HG03575 (cell line): ENCODE measurements around the gene EMD.
"Not testable (repeated sequence)": the region's sequence is repeated elsewhere in the genome, so short reads cannot be mapped to it uniquely, and the experiment has no call there.

Experiments
- ATAC-seq: cut with Tn5 transposase; IDR thresholded peaks from one replicate; pipeline ENCODE4 v1.9.1; 2021; ENCODE audit not compliant: unreplicated experiment, insufficient number of reproducible peaks, low FRiP score; ENCODE audit errors: extremely low read depth

The EMD gene

DNA sequence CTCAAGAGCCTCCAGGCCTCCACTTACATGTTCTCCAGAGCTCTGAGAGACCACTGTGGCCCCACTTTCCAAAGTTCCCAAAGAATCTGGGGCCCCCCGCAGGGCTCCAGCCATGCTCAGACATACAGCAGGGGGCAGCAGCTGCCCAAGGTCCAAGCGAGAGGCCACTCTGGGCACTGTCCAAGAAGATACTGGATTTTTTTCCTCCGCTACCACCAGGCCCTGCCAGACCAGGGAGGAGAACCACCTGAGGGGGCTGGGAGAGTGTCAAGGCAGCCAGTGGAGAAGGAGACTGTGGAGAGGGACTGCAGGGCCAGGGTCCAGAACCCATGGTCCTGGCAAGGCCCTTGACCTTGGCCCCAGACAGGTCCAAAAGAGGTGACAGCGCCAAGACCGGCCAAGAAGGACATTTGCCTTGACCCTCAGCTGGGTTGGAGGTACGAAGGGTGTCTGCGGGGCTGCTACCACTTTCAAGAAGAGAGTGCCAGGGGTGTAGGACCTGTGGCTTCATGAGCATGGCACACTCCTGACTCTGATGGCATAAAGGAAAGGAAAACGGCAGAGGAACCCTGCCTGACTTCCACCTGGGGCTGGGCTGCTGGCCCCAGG lies 5.3 kb downstream of the EMD start:
- ATAC-seq = no peak

DNA sequence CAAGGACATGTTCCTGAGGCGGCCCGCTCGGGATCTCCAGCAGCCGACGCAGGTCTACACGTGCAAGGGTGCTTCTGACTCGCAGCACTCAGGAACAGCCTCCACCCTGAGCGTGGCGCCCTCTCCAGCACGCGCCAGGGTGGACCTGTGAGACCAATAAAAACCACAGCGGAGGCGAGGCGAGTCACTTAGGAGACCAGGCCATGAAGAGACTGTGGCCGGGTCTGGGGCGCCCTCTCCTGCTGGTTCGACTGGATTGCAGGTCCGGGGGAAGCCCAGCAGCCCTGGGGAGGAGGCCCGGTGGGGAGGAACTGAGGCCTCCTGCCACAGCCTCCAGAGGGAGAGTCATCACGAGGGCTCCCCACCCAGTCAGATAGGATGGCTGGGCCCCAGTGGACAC lies 9.0 kb downstream of the EMD start:
- not testable (repeated sequence) for ATAC-seq

DNA sequence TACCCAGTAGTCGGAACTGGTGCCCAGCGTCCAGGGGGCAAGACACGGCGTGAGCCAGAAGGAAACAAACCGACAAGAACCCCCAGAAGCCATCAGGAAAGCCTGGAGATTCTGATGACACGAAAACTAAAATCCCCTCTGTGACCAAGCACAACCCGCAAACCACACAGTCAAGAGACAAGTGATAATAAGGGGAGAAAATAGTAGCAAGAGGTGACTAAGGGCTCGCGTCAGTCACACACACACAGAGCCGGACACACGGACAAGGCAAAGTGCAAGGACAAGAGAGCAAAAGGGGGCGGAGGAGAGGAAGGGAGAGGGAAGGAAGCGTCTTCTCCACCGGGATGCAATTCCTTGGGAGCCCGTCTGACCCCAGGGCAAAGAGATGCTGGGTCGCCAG lies 9.6 kb downstream of the EMD start:
- not testable (repeated sequence) for ATAC-seq

DNA sequence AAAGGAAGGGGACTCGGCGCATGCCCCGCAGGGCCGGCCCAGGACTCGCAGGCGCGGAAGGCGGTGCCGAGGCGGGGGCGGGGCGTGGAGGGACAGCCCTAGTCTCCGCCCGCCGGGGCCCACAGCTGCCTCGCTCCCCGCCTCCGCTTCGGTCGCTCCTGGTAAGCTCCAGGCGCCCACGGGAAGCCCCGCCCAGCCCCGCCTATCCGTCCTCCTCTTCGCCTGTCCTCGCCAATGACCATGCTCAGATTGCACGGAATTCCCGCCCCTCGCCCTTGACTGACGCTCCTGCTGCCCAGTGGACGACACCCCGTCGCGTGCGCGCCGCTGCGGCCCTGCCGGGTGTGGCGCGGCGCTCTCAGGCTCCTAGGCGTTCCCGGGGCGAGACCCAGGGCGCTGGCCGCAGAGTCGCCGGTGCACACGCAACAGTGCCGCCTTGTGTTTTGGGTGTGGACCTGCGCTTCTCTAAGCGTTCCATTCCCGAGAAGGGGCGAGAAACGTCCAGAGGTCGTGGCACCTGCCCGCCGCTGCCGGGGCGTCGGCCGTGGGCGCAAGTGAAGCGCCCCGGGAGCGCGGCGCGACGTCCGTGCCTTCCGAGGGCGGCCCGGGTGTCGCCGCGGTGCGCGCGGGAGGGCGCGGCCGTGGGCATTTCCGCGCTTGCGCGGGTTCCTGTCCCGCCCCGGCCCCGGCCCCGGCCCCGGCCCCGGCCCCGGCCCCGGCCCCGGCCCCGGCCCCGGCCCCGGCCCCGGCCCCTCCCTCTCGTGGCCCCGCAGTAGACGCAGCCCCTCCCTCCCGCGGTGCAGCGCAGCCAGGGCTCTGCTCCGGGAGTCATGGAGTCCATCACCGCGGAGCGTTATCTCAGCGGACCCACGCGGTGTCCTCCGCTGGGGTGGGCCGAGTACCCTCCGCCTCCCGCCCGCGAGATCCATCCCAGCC lies 11.0 kb downstream of the EMD start:
- not testable (repeated sequence) for ATAC-seq

DNA sequence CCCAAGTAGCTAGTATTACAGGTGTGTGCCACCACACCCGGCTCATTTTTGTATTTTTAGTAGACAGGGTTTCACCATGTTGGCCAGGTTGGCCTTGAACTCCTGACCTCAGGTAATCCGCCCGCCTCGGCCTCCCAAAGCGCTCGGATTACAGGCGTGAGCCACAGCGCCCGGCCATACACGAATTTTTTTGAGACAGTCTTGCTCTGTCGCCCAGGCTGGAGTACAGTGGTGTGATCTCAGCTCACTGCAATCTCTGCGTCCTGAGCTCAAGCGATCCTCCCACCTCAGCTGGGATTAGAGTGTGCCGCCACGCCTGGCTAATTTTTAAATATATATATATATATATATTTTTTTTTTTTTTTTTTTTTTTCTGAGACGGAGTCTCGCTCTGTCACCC lies 17.3 kb downstream of the EMD start:
- not testable (repeated sequence) for ATAC-seq

DNA sequence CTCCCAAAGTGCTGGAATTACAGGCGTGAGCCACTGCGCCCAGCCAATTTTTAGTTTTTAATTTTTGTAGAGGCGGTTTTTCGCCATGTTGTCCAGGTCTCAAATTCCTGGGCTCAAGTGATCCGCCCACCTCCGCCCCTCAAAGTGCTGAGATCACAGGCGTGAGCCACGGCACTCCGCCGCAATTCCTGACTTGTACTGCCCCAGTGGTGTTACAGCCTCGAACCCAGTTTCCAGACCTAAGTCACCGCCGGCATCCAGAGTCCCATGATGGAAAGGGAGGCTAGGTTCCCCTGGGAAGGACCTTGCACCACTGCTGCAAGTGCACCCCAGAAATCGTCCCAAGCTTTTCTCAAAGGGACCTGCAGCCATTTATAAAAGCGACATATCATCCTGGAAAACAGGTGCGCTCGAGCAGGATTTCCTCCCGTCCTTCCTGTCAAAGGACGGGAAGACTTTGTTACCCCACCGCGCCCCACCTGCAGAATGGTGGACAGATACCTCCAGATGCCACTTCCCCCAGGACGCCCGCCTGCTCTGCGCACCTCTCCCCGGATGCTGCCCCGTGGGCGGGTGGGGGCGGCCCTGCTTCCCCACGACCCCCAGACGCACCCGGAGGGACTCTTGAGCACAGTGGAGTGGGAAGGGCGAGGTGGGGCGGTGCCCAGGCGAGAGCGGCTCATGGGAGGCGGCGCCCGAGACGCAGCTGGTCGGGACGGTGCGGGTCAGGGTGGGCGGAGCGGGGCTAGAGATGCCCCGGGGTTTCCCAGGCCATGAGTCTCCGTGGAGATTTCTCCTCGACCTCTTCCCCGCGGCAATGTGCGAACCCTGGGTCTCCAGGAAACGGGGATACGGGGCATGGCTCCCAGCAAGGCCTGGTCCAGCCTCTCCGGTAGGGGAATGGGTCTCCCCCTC lies 18.1 kb downstream of the EMD start:
- ATAC-seq = no peak

DNA sequence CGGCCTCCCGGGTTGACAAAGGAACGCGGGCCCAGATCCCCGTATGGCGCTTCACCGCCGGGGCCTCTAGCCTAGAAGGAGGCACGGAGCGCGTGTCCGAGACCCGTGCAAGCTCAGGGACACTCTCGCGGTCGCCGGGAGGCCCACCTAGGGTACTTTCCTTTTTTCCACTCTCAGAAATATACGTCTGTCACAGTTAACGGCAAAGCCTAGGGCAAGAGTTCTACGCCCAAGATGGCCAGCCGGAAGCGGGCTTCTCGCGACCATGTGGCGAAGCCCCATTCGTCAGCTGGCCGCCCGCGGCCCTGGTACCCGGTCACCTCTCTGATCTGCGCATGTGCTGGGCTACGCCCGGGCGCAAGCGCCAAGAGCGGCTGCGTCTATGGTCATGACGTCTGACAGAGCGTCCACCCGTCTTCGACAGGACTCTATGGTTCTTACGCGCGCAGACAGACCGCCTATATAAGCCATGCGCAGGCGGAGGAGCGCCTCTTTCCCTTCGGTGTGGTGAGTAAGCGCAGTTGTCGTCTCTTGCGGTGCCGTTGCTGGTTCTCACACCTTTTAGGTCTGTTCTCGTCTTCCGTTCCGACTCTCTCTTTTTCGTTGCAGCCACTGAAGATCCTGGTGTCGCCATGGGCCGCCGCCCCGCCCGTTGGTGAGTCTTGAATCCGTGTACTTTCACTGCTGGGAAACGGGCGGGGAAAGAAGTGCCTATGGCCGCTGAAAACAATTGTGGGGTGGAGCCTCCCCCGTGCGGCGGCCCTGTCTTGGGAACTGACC lies 19.0 kb downstream of the EMD start, which contains the start of gene RPL10:
TSS of gene RPL10 (plus strand) at position 490 of the 780 bp plus-strand sequence. CDS start at position 633, 143 bp downstream.
- ATAC-seq = no peak

DNA sequence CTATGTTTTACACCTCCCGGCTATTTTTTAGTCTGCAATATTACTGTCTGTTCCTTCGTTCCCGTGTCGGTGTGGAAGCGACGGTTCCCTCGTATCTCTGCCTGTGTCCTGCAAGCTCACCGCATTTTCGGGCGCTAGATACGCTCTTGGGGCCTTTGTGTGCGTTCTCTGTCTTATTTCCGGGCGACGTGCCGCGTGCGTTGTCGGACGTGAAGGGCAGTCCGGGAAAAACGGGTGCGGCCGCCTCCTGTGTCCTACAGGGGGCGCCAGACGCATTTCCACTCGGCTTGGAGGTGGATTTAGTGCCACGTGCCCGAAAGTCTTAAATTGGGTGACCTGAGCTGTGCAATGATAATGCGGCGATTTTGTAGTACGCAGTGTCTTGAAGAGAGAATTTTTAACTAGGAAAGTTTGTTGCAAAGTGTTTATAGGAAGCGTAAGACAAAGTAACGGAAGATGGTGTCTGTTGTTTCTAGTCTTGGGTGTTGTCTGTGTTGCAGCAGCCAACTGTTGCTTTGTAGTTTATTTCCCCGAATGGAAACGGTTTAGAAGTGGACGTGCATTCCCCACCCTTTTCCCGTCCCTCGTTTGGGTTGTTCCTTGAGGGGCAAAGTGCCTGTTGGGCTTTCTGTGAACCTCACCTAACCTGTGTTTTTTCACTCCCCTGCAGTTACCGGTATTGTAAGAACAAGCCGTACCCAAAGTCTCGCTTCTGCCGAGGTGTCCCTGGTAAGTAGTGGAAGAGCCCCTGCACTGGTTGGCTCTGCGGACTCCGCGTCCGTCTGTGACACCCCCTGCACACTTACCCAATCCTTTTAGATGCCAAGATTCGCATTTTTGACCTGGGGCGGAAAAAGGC lies 19.8 kb downstream of the EMD start:
- ATAC-seq = no peak

DNA sequence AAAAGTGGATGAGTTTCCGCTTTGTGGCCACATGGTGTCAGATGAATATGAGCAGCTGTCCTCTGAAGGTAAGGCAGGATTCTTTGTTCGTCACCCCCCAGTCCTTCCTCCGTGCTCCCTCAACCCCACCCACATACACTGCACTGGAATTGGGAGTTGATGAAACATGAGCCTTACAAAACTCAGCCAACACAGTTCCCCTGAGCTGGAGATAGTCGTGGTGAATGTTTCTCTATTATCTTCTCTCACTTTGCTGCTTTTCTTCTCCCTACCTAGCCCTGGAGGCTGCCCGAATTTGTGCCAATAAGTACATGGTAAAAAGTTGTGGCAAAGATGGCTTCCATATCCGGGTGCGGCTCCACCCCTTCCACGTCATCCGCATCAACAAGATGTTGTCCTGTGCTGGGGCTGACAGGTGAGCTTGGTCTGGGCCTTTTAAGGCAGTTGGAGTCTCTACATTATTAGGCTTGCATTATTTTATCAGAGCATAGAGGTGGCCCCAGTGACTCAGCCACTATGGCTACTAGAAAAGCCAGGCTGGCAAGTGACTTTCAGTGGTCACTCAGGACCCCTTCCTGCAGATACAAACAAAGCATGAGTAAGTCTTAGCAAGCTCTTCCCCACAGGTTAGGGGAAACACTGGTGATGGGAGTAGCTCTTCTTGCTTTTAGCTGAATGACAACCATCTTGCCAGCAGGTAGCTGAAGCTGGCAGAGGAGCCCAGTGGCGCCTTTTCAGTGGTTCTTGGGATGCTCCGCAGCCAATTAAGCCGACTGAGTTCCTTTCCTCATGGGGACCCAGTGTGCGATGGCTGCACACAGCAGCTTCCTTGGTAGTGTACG lies 20.7 kb downstream of the EMD start:
- ATAC-seq = no peak

DNA sequence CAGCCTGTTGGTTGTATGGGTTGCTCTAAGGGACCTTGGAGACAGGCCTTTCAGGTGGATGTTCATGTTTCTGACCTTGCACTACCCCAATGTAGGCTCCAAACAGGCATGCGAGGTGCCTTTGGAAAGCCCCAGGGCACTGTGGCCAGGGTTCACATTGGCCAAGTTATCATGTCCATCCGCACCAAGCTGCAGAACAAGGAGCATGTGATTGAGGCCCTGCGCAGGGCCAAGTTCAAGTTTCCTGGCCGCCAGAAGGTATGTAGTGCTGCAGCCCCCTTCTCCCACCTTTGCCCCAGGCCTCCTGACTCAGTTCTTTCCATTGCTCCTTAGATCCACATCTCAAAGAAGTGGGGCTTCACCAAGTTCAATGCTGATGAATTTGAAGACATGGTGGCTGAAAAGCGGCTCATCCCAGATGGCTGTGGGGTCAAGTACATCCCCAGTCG lies 21.3 kb downstream of the EMD start:
- ATAC-seq = not testable (repeated sequence)

DNA sequence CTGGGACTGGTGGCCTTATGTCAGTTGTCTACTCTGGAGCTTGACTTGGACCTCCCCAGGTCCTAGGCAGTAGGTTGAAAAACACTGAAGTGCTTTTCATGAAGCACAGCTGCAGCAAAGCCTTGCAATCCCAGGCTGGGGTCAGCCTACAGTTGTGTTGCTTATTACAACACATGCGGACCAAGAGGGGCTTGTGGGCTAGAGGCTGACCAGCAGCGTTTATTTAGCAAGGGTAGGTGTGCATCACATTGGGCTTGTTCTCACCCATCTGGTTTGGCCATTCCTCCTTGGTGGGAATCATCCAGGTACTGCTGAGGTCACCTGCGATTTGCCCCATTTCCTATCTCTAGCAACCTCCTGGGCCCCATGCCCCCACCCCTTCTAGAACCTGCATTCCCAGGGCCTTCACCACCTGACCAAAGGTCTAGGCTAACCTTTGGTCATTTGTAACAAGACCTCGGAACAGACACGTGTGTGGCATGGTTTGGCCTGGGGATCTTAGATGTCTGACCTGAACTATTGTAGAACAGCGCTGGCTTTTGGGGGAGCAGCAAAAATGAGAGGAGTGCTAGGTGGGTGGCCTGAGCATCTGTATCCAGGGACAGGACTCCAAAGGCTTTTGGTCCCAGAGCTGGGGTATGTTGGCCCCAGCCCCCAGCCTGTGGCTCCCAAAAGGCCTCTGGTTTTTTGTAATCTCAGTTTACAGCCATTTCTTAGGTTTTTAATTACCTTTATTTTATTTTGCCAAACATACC lies 22.1 kb downstream of the EMD start:
- no peak for ATAC-seq

DNA sequence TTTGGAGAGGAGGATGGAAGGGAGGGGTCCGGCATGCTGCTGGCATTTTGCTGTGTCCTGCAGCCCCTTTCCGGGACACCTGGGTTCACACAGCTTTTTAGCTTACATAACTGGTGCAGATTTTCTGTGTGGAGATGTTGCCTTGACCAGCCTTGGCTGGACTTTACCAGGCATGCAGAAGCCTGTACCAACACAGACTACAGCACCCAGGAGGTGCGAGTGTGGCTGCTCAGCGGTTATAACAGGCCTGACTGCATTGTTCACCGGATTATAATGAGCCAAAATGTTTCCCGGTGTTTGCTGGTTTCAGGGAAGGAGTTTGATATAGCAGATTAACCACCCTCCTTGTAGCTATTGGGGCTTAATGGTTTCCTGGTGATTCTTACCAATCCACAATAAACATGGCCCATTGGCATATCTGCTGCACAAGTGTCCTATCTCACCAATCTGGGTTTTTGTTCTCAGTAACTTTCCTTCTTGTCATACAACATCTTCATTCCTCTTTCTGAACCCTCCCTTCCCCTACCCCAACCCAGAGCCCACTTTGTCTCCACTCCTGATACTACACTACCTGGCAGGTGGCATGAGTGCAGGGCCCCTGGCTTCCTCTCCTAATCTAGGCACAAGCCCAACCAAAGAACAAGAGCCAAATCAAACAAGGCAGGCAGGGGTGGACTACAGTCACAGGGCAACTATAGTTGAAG lies 23.0 kb downstream of the EMD start:
- no peak for ATAC-seq

DNA sequence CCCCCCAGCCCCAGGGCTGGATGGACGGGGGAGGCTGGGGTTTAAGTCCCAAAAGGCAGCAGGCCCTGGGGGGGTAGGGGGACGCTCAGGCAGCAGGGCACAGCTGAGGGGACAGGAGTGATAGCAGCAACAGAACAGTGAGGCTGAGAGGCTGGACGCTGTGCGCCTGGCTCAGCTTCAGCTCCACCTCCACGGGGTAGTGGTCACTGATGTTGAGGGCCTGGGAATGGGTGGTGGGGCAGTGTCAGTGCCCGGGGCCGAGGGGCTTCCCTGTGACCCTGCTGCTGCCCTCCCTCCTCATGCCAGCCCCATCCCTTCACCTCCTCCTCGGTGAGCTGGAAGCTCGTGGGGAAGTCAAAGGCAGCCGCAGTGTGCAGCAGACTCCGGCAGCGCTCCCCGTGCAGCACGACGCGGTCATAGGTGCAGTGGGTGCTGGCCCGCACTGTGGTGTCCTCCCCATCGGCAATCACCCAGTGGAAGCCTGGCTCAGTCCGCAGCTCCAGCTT lies 23.6 kb downstream of the EMD start:
- no peak for ATAC-seq

DNA sequence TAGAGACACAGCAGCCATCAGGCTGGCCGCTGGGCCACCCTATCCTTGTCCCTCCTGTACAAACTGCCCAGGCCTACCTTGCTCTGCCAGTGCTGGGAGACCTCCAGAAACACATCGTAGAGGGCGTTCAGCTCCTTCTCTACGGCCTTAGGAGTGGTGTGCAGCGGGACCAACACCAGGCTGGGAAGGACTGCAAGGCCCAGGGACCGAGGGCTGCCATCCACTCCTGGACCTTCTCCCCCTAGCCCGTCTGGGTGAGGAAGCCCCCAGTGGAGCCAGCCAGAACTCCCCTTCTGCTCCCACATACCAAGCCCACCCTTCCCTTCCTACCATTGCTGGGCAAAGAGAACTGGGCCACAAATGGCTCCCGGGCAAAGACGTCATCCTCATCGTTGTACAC lies 24.1 kb downstream of the EMD start:
- no peak for ATAC-seq

DNA sequence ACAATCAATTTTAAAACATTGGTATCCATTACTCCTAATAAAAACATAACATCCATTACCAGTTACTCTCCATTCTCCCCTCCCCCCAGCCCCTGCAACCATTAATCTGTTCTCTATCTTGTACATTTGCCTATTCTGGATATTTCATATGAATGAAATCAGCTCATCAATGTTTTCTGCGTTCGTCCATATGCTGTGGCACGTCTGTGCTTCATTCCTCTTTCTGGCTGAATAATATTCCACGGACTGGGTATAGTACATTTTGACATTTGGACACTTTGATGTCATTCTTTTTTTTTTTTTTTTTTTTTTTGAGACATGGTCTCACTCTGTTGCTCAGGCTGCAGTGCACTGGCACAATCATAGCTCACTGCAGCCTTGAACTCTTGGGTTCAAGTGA lies 24.8 kb downstream of the EMD start:
- no peak for ATAC-seq
